Stimulated activated CD8-positive, alpha-beta memory T cell treated with anti-CD3 and anti-CD28 coated beads, Interleukin-7, amount 100 ng/mL, for 24 hours (primary cell): ENCODE results near the gene GRK5.
"Not testable (repeated sequence)": the region's sequence is repeated elsewhere in the genome, so short reads cannot be mapped to it uniquely, and the experiment has no call there.

Experiments
- DNase-seq: peaks from one replicate; pipeline ENCODE4 v3.0.0-alpha.2; 2020; ENCODE audit warnings: low read depth

The GRK5 gene

GRCh38 chr10:119207366-119207666, at the start of gene GRK5:
GRK5 (plus strand) TSS chr10:119207571; CDS start chr10:119207918, 347 bp downstream.
- DNase-seq = peak; percentile 72

GRCh38 chr10:119159332-119159731, 48.0 kb upstream of the GRK5 start:
- DNase-seq = no peak

- DNase-seq = no peak
These were observed 45.5 kb upstream of the GRK5 start for GRCh38 chr10:119161680-119162451.

- DNase-seq = no peak
These were observed 44.8 kb upstream of the GRK5 start for GRCh38 chr10:119162452-119163092.

- DNase-seq = peak; percentile 51
These were observed 41.9 kb upstream of the GRK5 start, which contains the start of gene SFXN4 for GRCh38 chr10:119165171-119166117. SFXN4 (minus strand) TSS chr10:119165714; CDS start chr10:119165647, 67 bp downstream.

GRCh38 chr10:119166118-119166500, 41.3 kb upstream of the GRK5 start:
- no peak for DNase-seq

GRCh38 chr10:119166564-119166963, 40.8 kb upstream of the GRK5 start:
- no peak for DNase-seq

GRCh38 chr10:119167041-119167440, 40.3 kb upstream of the GRK5 start:
- no peak for DNase-seq

GRCh38 chr10:119174109-119174508, 33.3 kb upstream of the GRK5 start:
- DNase-seq = no peak

- no peak for DNase-seq
These were observed 31.2 kb upstream of the GRK5 start for GRCh38 chr10:119176166-119176565.

- no peak for DNase-seq
These were observed 29.5 kb upstream of the GRK5 start for GRCh38 chr10:119177708-119178371.

GRCh38 chr10:119178372-119179119, 28.8 kb upstream of the GRK5 start, which contains the start of gene PRDX3:
PRDX3 (minus strand) TSS chr10:119178812; CDS start chr10:119178790, 22 bp downstream.
- DNase-seq = peak; percentile 89

- not testable (repeated sequence) for DNase-seq
These were observed 26.4 kb upstream of the GRK5 start for GRCh38 chr10:119180850-119181400.

GRCh38 chr10:119183664-119184412, 23.5 kb upstream of the GRK5 start:
- DNase-seq = no peak

GRCh38 chr10:119189811-119190282, 17.5 kb upstream of the GRK5 start:
- DNase-seq = no peak

GRCh38 chr10:119190353-119190752, 17.0 kb upstream of the GRK5 start:
- no peak for DNase-seq

GRCh38 chr10:119190954-119191785, 16.2 kb upstream of the GRK5 start:
- DNase-seq = no peak

- no peak for DNase-seq
These were observed 15.5 kb upstream of the GRK5 start for GRCh38 chr10:119191881-119192280.

- DNase-seq = no peak
These were observed 9.4 kb upstream of the GRK5 start for GRCh38 chr10:119197921-119198320.
